GM21717 (cell line): ENCODE data around the gene NREP.
A peak's percentile ranks its signal among the peaks of the same experiment; 100 is the strongest.
"Not testable (repeated sequence)": the region's sequence is repeated elsewhere in the genome, so short reads cannot be mapped to it uniquely, and the experiment has no call there.

Source experiments
- ATAC-seq: cut with Tn5 transposase; IDR thresholded peaks from one replicate; pipeline ENCODE4 v1.9.1; 2021; ENCODE audit warnings: mild to moderate bottlenecking, moderate library complexity; ENCODE audit not compliant: unreplicated experiment

NREP gene

GRCh38 chr5:111741278-111741677 is 15.7 kb downstream of the NREP start:
- ATAC-seq, result no peak

GRCh38 chr5:111739416-111739815 is 17.6 kb downstream of the NREP start:
- no peak for ATAC-seq

GRCh38 chr5:111738118-111738517 is 18.9 kb downstream of the NREP start:
- ATAC-seq, result no peak

GRCh38 chr5:111737716-111738115 is 19.3 kb downstream of the NREP start:
- ATAC-seq, result no peak

GRCh38 chr5:111735583-111736270 is 21.3 kb downstream of the NREP start:
- no peak for ATAC-seq

- ATAC-seq, result no peak
Measured at GRCh38 chr5:111734597-111734996, 22.4 kb downstream of the NREP start.

GRCh38 chr5:111734013-111734412 is 23.0 kb downstream of the NREP start:
- no peak for ATAC-seq

GRCh38 chr5:111733571-111733970 is 23.4 kb downstream of the NREP start:
- no peak for ATAC-seq

- no peak for ATAC-seq
Measured at GRCh38 chr5:111731638-111732037, 25.4 kb downstream of the NREP start.

- ATAC-seq, result no peak
Measured at GRCh38 chr5:111730659-111731382, 26.2 kb downstream of the NREP start.

GRCh38 chr5:111728941-111729340 is 28.1 kb downstream of the NREP start:
- ATAC-seq, result no peak

GRCh38 chr5:111726986-111727385 is 30.0 kb downstream of the NREP start:
- no peak for ATAC-seq

GRCh38 chr5:111722140-111722539 is 34.9 kb downstream of the NREP start:
- no peak for ATAC-seq

GRCh38 chr5:111720333-111720890 is 36.6 kb downstream of the NREP start:
- ATAC-seq, result no peak

GRCh38 chr5:111719773-111720172 is 37.2 kb downstream of the NREP start:
- ATAC-seq, result no peak

- ATAC-seq, result not testable (repeated sequence)
Measured at GRCh38 chr5:111716789-111717188, 40.2 kb downstream of the NREP start.

- no peak for ATAC-seq
Measured at GRCh38 chr5:111707630-111708164, 49.3 kb downstream of the NREP start.

GRCh38 chr5:111706345-111706744 is 50.6 kb downstream of the NREP start:
- no peak for ATAC-seq

GRCh38 chr5:111704452-111705085 is 52.4 kb downstream of the NREP start:
- ATAC-seq, result no peak

GRCh38 chr5:111703662-111704061 is 53.3 kb downstream of the NREP start:
- peak; percentile 99 for ATAC-seq

GRCh38 chr5:111699976-111700375 is 57.0 kb downstream of the NREP start:
- ATAC-seq, result no peak
